Measurements from ENCODE around the gene TTLL4.

The TTLL4 gene

DNA sequence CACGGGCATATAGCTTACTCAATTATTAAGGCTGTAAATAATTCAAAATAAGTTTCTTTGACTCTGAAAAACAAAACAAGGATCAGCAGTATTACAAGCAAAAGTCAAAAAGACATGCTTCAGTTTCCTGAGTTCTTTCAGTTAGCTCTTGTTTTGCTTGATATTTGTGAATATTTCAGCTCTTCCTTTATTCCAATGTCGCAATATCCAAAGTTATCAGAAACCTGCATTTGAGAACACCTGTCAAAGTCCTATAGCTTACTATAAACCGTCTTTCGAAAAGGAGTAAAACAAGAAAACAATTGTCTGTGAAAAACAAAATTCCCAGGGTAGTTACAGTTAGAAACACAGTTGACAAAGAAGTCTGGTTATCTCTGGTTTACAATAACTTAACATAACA, 86.1 kb downstream of the TTLL4 start:
- no peaks in the 10 kb centered on the region for H3K36me3 Mint-ChIP-seq (ENCODE audit: low read depth)

GRCh38 chr2:218798767-218799504, 88.3 kb downstream of the TTLL4 start:
- Mint-ChIP-seq H3K36me3 (ENCODE audit: low read depth) (no peaks in the 10 kb centered on the region), H3K27ac (no peak overlapping the region), H3K4me1 (ENCODE audit: low read depth) (peaks cover 5% of the 10 kb centered on the region), H3K27me3 (ENCODE audit: low read depth) (peaks cover 44% of the 10 kb centered on the region), H3K9me3 (peaks cover under 1% of the 10 kb centered on the region), H3K4me3 (no peak overlapping the region)
- no peak for DNase-seq (ENCODE audit: low spot score)

More for the DNA sequence above, 86.1 kb downstream of the TTLL4 start:
- Mint-ChIP-seq H3K9me3 (no peaks in the 10 kb centered on the region), H3K27me3 (ENCODE audit: low read depth) (peaks cover 40% of the 10 kb centered on the region), H3K4me3 (no peak overlapping the region), H3K27ac (no peak overlapping the region), H3K4me1 (ENCODE audit: low read depth) (peaks cover 2% of the 10 kb centered on the region)
- DNase-seq (ENCODE audit: low spot score): no peak

- no peaks in the 10 kb centered on the region for H3K36me3 Mint-ChIP-seq (ENCODE audit: low read depth)
- H3K4me1 Mint-ChIP-seq (ENCODE audit: low read depth): peaks cover 5% of the 10 kb centered on the region
- no peak for DNase-seq (ENCODE audit: low spot score)
- no peak overlapping the region for H3K4me3 Mint-ChIP-seq
- H3K27ac Mint-ChIP-seq: no peak overlapping the region
- H3K9me3 Mint-ChIP-seq: peaks cover 11% of the 10 kb centered on the region
- H3K27me3 Mint-ChIP-seq (ENCODE audit: low read depth): peaks cover 49% of the 10 kb centered on the region
These were observed 89.4 kb downstream of the TTLL4 start for GRCh38 chr2:218799990-218800389.

- DNase-seq (ENCODE audit: low spot score): no peak
- Mint-ChIP-seq H3K27me3 (ENCODE audit: low read depth) (peaks cover 56% of the 10 kb centered on the region), H3K4me1 (ENCODE audit: low read depth) (peaks cover 5% of the 10 kb centered on the region), H3K27ac (no peak overlapping the region), H3K9me3 (peaks cover 16% of the 10 kb centered on the region), H3K36me3 (ENCODE audit: low read depth) (no peaks in the 10 kb centered on the region), H3K4me3 (no peak overlapping the region)
These were observed 91.9 kb downstream of the TTLL4 start for GRCh38 chr2:218802386-218802994.

GRCh38 chr2:218804817-218805216, 94.2 kb downstream of the TTLL4 start:
- Mint-ChIP-seq H3K9me3 (peaks cover 16% of the 10 kb centered on the region), H3K36me3 (ENCODE audit: low read depth) (no peaks in the 10 kb centered on the region), H3K27me3 (ENCODE audit: low read depth) (peaks cover 43% of the 10 kb centered on the region), H3K27ac (no peak overlapping the region), H3K4me3 (no peak overlapping the region), H3K4me1 (ENCODE audit: low read depth) (peaks cover 3% of the 10 kb centered on the region)
- no peak for DNase-seq (ENCODE audit: low spot score)

Measured in T-helper 2 cell treated with Interferon-gamma antibody and Interleukin-4, amounts not matched to agents 5 μg/mL and 100 μg/mL, for 36 hours (primary cell).